K562 treated with DMSO at 1 percent for 12 hours (cell line): ENCODE measurements around the gene TTBK2. TPM values are rescaled to one million over a fixed set of nuclear protein-coding genes. Genes with fewer than 3 reads are reported as not detected.

Experiments used
- total RNA-seq: library from RNA; unstranded; fragments of 300-600 nt; gene quantifications from 2 replicates; pipeline ENCODE4 v1.2.3, GENCODE V29; 2022; ENCODE audit not compliant: insufficient read depth

Gene TTBK2
- 1.7 and 11.4 TPM in 2 replicates for total RNA-seq

DNA sequence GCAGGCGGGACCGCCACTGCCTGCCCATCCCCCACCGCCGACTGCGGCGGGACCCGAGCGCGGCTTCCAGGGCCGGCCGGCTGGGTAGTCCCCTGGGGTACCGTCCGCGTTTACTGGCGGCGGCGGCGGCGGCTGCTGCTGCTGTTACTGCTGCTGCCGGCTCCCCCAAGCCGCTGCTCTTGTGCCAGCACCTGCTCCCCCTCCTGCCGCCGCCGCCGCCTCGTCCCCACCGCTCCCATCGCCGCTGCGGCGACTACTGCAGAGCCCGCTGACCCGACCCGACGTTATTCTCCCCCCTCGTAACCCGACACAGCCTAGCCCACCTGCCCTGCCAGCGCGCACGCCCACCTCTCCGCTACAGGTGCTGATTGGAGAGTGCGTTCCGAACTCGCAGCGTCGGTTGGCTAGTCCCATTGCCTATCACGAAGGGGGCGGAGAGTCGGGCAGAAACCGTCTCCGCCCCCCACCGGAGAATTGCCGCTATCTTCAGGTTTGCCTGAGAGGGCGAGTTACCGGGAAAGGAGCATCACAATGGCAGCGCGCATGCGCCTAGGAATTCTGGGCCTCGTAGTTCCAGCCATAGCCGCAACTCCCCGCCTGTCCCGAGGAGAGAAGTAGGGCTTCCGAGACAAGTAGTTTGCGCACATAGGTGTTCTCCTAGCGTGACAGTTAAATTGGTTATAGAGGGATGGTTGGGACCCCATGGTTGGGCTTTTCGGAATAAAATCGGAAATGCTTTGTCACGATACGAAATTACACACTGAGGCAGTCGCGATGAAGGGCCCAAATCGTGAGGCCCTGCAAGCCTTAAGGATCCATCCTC, at the start of gene TTBK2:
Gene TTBK2 (minus strand): TSS at position 260 of the 823 bp plus-strand sequence. CDS start 42,161 bp downstream, outside the sequence.

DNA sequence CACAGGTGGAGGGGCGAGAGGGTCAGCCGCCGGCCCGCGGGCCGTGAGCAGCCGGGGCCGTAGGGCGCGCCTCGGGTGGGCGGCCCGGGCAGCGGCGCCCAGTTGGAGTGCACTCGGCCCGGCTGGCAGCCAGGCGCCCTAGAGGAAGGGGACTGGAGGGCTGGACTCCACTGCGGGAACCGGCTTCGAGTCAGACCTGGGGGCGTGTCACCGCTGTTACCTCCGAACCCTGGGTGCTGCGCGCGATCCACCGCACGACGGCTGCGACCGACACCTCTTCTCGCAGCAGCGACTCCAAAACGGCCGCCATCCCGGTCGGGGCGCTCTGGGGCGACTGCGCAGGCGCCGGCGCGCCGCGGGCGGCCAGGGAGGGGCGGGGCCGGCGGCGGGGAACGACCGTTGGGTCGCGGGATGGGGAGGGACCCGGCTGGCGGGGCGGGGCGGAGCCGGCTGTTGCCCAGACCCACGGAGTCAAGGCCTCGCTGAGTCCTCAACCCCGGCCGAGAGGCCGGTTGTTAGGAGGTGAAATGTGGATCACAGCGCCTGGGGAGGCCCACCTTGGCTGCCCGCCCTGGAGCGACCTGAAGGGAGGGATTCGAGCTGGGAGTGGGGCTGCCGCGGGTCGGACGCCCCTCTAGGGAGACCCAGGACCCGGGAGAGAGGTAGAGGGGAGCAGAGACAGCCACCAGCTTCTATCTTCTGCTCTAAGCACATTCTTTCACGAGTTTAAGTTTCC, 183.6 kb downstream of the TTBK2 start, which contains the start of gene CDAN1:
Gene CDAN1 (minus strand): TSS at position 336 of the 736 bp plus-strand sequence. CDS start 26 bp downstream, at position 310.

Other genes with a start within 250 kb of the TTBK2 start
- gene CDAN1, start 183.7 kb downstream of the TTBK2 start, total RNA-seq: 14.2 and 30.0 TPM in 2 replicates
- gene UBR1, start 185.3 kb upstream of the TTBK2 start, total RNA-seq: 2.8 and 11.1 TPM in 2 replicates
- gene TMEM62, start 212.8 kb upstream of the TTBK2 start, total RNA-seq: 9.3 and 16.6 TPM in 2 replicates